ENCODE results near the gene IFI27L2. TPM values are rescaled to one million over a fixed set of nuclear protein-coding genes. Genes with fewer than 3 reads are reported as not detected.
A peak's percentile ranks its signal among the peaks of the same experiment; 100 is the strongest.

The IFI27L2 gene
- total RNA-seq, 1 donor from 2014 or later: 81.0 TPM

DNA sequence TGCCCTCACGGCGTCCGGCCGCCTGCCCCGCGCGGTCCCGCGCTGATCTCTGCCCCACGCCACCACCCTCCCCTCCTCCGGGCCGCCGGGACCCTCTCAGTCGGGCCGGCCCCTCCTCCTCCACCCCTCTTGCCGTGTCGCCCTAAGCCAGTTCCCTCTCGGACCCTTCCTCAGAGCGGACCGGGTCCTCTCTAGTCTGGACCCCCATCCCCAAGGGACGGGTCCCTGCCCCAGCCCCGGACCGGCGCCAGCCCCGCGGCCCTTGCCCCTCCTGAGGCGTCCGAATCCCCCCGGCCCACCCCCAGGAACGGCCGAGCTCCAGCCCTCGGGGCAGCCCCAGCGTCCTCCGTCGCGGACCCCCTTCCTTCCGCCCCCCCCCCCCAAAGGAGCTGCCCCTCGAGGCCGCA is 45.2 kb upstream of the IFI27L2 start:
- Histone ChIP-seq H3K4me3 (ENCODE audit: low read depth, low read length) (peak overlapping the region; percentile 49), H3K36me3 (ENCODE audit: control insufficient read depth, insufficient read depth, low read length) (no peaks in the 10 kb centered on the region), H3K27me3 (ENCODE audit: control insufficient read depth, insufficient read depth, low read length) (peaks cover 16% of the 10 kb centered on the region)
- TF ChIP-seq, protein P1, sequence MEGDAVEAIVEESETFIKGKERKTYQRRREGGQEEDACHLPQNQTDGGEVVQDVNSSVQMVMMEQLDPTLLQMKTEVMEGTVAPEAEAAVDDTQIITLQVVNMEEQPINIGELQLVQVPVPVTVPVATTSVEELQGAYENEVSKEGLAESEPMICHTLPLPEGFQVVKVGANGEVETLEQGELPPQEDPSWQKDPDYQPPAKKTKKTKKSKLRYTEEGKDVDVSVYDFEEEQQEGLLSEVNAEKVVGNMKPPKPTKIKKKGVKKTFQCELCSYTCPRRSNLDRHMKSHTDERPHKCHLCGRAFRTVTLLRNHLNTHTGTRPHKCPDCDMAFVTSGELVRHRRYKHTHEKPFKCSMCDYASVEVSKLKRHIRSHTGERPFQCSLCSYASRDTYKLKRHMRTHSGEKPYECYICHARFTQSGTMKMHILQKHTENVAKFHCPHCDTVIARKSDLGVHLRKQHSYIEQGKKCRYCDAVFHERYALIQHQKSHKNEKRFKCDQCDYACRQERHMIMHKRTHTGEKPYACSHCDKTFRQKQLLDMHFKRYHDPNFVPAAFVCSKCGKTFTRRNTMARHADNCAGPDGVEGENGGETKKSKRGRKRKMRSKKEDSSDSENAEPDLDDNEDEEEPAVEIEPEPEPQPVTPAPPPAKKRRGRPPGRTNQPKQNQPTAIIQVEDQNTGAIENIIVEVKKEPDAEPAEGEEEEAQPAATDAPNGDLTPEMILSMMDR (IDR thresholded peaks at IDR 0.05; ENCODE audit: insufficient read depth, low read length, poor library complexity, severe bottlenecking): no peak
- no peak for DNase-seq (ENCODE audit: low read depth)

DNA sequence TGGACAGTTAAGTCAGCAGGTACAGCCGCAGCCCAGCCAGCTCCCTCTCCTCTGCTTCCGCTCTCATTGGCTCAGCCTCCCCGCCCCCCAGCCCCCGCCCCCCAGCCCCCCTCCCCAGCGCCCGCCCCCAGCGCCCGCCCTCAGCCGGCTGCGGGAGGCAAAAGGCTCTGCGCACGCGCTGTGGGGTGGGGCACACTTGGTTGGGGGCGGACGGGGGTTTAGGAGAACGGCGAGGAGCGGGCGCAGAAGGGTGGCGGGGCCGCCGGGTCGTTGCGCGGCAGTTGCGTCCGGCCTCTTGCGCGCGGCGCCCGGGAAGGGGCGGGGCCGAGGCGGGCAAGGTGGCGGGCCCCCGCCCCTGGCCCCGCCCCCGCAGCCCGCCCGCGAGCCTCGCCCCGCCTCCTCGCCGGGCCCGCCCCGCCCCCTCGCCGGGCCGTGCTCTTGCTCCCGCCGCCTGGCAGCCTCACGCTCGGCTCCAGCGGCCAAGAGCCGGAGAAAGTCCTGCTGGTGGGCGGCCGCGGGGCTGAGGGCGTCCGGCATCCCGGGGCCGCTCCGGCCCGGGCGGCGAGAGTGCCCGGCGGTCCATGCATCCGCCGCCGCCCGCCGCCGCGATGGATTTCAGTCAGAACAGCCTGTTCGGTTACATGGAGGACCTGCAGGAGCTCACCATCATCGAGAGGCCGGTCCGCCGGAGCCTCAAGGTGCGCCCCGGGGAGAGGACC is 44.6 kb upstream of the IFI27L2 start, which contains the start of gene PPP4R4:
Gene PPP4R4 (plus strand): TSS at position 438 of the 719 bp plus-strand sequence. CDS start 144 bp downstream, at position 582.
- H3K36me3 ChIP-seq (ENCODE audit: control insufficient read depth, insufficient read depth, low read length): no peaks in the 10 kb centered on the region
- H3K4me3 ChIP-seq (ENCODE audit: low read depth, low read length): peak within 1 kb of the TSS; percentile 49
- TF ChIP-seq, protein P1 (IDR thresholded peaks at IDR 0.05; ENCODE audit: insufficient read depth, low read length, poor library complexity, severe bottlenecking): no peak
- peak; percentile 43 for DNase-seq (ENCODE audit: low read depth)
- H3K27me3 ChIP-seq (ENCODE audit: control insufficient read depth, insufficient read depth, low read length): peaks cover 16% of the 10 kb centered on the region

DNA sequence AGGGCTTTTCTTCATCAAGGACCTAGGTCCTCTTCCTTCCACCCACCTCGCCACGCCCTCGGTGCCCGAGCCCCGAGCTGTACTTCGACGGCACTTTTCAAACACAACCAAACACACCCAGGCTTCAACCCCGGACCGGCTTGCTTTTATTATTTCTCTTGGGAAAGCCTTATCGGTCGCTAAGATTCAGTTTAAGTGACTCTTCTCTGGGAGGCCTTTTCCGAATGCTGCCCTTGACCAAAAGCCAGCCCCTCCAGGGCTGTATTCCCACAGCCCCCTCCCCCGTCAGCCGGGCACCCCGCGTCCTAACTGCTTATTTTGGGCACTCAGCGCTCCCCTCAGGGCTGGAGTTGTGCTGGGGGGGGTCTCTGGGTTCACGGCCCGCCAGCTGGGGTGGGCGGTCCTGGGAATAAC is 44.1 kb upstream of the IFI27L2 start:
- TF ChIP-seq, protein P1 (IDR thresholded peaks at IDR 0.05; ENCODE audit: insufficient read depth, low read length, poor library complexity, severe bottlenecking): no peak
- Histone ChIP-seq H3K27me3 (ENCODE audit: control insufficient read depth, insufficient read depth, low read length) (peaks cover 16% of the 10 kb centered on the region), H3K4me3 (ENCODE audit: low read depth, low read length) (peak overlapping the region; percentile 49), H3K36me3 (ENCODE audit: control insufficient read depth, insufficient read depth, low read length) (no peaks in the 10 kb centered on the region)
- DNase-seq (ENCODE audit: low read depth): peak; percentile 21

DNA sequence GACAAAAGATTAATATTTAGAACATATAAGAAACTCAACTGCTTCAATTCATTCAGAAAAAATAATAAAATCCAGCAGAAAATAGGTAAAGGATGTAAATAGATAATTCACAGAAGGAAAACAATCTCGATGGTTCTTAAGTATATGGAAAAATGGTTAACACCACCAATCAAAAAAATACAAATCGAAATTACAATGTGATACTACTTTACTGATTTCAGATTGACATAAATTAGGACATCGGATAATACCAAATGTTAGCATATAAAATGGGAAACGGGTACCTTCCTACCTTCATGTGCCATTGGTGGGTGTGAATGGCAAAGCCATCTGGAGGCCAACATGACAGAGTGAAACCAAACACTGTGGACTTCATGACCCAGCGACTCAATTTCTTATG is 43.1 kb upstream of the IFI27L2 start:
- DNase-seq (ENCODE audit: low read depth): no peak
- TF ChIP-seq, protein P1 (IDR thresholded peaks at IDR 0.05; ENCODE audit: insufficient read depth, low read length, poor library complexity, severe bottlenecking): no peak
- Histone ChIP-seq H3K36me3 (ENCODE audit: control insufficient read depth, insufficient read depth, low read length) (no peaks in the 10 kb centered on the region), H3K4me3 (ENCODE audit: low read depth, low read length) (no peak overlapping the region), H3K27me3 (ENCODE audit: control insufficient read depth, insufficient read depth, low read length) (peaks cover 16% of the 10 kb centered on the region)

DNA sequence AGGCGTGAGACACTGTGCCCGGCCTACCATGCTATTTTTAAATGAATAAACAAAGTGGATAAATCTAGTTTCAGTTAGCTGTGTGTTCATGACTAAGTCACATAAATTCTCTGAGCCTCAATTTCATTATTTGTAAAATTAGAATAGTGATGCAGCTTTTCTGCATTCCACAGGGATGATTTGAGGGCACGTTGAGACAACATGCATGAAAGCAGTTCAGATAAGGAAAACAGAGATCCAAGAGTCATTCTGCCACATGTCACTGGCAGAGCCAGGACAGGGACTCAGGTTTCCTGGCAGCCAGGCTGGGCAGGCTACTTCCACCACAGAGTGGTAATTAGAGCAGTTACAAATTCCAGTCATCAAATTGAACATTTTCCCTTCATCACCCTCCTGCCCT is 41.8 kb upstream of the IFI27L2 start:
- H3K36me3 ChIP-seq (ENCODE audit: control insufficient read depth, insufficient read depth, low read length): no peaks in the 10 kb centered on the region
- no peak for DNase-seq (ENCODE audit: low read depth)
- no peak overlapping the region for H3K4me3 ChIP-seq (ENCODE audit: low read depth, low read length)
- peaks cover 16% of the 10 kb centered on the region for H3K27me3 ChIP-seq (ENCODE audit: control insufficient read depth, insufficient read depth, low read length)
- TF ChIP-seq, protein P1 (IDR thresholded peaks at IDR 0.05; ENCODE audit: insufficient read depth, low read length, poor library complexity, severe bottlenecking): no peak

DNA sequence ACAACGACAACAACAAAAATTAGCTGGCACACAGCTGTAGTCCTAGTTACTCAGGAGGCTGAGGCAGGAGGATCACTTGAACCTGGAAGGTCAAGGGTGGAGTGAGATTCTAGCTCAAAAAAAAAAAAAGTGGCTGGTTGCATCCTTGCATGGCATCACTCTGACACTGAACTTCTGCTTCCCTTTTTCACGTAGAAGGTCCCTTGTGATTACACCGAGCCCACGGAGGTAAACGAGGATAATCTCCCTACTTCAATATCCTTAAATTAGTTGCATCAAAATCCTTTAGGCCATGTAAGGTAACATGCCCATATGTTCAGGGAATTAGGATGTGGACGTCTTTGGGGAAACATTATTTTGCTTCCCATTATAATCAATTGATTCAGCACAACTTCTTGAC is 40.7 kb upstream of the IFI27L2 start:
- Histone ChIP-seq H3K36me3 (ENCODE audit: control insufficient read depth, insufficient read depth, low read length) (no peaks in the 10 kb centered on the region), H3K27me3 (ENCODE audit: control insufficient read depth, insufficient read depth, low read length) (peaks cover 16% of the 10 kb centered on the region), H3K4me3 (ENCODE audit: low read depth, low read length) (no peak overlapping the region)
- DNase-seq (ENCODE audit: low read depth): no peak
- TF ChIP-seq, protein P1 (IDR thresholded peaks at IDR 0.05; ENCODE audit: insufficient read depth, low read length, poor library complexity, severe bottlenecking): no peak
